ENCODE data around the gene SHD.
"Not testable (repeated sequence)": the region's sequence is repeated elsewhere in the genome, so short reads cannot be mapped to it uniquely, and the experiment has no call there.

Gene SHD

DNA sequence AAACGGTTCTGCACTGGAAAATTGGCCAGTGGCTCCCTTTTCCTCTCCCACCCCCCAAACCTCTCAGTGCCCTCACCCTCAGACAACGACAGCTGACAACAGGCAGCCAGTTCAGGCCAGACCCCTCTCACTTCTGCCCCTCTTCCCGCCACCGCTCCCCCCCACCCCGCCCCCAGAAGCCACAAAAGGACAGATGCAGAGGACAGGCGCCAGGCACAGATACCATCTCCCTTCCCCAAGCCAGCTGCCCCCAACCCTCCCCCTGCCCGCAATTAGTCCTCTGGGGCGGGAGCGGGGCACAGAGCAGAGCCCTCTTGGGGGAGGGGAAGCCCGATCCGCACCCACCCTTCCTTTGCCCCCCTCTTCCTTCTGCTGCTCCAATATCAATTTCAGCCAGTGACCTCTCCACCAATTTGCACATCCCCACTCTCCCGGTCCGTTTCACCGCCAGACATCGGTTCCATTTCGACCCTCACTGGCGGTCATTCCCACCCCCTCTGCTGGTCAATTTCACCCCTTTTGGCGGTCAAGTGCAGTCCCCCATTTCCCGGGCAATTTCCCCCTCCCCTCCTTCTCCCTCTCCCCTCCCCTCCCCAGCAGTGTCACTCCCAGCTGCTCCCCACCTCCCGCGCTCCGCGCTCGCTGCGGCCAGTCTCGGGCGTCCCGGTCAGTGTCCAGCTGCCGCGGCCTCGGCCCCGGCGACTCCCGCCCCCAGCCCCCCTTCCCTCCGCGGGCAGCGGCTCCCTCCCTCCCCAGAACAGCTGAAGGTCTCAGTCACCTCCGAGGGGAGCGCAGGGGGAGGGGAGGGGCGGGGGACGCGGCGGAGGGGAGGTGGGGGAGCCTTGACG, at the start of gene SHD:
SHD (plus strand) TSS at position 848 of the 848 bp plus-strand sequence. CDS start 798 bp downstream, outside the sequence.
- no peak for DNase-seq (ENCODE audit: low read depth in 4 of 4, low spot score in 1 of 4)

GRCh38 chr19:4230237-4230636, 48.8 kb upstream of the SHD start:
- not testable (repeated sequence) for DNase-seq (ENCODE audit: low read depth in 4 of 4, low spot score in 1 of 4)

- DNase-seq (ENCODE audit: low read depth in 4 of 4, low spot score in 1 of 4): not testable (repeated sequence)
Measured at GRCh38 chr19:4231521-4231920, 47.5 kb upstream of the SHD start.

DNA sequence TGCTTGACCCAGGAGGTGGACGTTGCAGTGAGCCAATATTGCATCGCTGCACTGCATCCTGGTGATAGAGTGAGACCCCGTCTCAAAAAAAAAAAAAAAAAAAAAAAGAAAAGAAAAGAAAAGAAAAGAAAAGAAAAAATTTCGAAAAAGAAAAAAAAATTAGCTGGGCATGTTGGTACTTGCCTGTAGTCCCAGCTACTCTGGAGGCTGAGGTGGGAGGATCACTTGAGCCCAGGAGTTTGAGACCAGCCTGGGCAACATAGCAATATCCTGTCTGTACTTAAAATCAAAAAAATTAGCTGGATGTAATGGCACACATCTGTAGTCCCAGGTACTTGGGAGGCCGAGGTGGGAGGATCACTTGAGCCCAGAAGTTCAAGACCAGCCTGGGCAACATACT, 46.9 kb upstream of the SHD start:
- DNase-seq (ENCODE audit: low read depth in 4 of 4, low spot score in 1 of 4): not testable (repeated sequence)

- no peak for DNase-seq (ENCODE audit: low read depth in 4 of 4, low spot score in 1 of 4)
Measured at GRCh38 chr19:4232614-4233281, 46.3 kb upstream of the SHD start.

DNA sequence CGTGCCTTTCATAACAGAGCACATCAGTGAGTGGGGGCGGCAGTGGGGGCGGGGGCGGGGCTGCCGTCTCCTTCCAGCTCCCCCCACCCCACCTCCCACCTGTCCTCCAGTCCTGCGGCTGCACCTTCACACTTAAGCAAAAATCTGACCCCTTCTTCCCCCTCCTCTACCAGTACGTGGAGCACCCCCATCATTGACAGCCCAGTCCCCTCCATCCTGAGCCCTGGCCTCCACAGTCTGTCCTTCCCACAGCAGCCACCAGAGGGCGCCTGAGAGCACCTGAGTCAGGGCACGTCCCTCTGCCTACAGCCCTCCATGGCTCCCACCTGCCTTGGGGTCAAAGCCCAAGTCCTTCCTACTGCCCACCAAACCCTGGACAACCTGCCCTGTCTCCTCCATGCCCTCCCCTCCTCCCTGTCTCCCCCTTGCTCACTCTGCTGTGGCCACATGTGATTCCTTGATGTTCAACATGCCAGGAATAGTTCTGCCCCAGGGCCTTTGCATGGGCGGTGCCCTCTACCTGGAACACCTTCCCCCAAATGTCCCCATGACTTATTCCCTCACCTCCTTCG, 45.7 kb upstream of the SHD start:
- DNase-seq (ENCODE audit: low read depth in 4 of 4, low spot score in 1 of 4): peak; percentile 48 to 70 (median 56)

DNA sequence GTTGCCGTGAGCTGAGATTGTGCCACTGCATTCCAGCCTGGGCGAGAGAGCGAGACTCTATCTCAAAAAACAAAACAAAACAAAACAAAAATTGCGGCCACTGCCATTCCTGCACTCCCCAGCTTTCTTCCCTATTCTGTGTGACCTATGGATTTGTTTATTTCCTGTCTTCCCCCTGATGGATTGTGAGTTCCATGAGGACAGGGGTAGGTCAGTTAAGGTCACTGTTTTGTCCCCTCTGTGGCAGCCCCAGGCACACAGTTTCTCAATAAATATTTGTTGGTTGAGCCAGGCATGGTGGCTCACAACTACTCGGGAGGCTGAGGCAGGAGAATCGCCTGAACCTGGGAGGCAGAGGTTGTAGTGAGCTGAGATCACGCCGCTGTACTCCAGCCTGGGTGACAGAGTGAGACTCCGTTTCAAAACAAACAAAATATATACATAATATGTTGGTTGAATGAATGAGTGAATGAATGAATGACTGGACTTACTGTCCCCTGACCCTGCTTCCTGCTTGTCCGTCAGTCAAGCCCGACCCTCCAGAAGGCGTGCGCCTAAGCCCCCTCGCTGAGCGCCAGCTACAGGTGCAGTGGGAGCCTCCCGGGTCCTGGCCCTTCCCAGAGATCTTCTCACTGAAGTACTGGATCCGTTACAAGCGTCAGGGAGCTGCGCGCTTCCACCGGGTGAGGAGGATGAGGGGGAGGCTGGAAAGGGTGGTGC, 44.8 kb upstream of the SHD start:
- DNase-seq (ENCODE audit: low read depth in 4 of 4, low spot score in 1 of 4): no peak

- no peak for DNase-seq (ENCODE audit: low read depth in 4 of 4, low spot score in 1 of 4)
Measured at GRCh38 chr19:4234862-4235201, 44.2 kb upstream of the SHD start.

DNA sequence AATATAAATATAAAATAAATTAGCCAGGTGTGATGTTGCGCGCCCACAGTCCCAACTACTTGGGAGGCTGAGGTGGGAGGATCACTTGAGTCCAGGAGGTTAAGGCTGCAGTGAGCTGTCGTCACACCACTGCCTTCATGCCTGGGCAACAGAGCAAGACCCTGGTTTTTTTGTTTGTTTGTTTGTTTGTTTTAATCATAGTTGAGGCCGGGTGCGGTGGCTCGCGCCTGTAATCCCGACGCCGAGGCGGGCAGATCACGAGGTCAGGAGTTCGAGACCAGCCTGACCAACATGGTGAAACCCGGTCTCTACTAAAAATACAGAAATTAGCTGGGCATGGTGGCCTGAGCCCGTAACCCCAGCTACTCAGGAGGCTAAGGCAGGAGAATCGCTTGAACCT, 41.6 kb upstream of the SHD start:
- DNase-seq (ENCODE audit: low read depth in 4 of 4, low spot score in 1 of 4): not testable (repeated sequence)

- no peak for DNase-seq (ENCODE audit: low read depth in 4 of 4, low spot score in 1 of 4)
Measured at GRCh38 chr19:4238831-4239230, 40.2 kb upstream of the SHD start.

- no peak for DNase-seq (ENCODE audit: low read depth in 4 of 4, low spot score in 1 of 4)
Measured at GRCh38 chr19:4241824-4242430, 37.1 kb upstream of the SHD start.

DNA sequence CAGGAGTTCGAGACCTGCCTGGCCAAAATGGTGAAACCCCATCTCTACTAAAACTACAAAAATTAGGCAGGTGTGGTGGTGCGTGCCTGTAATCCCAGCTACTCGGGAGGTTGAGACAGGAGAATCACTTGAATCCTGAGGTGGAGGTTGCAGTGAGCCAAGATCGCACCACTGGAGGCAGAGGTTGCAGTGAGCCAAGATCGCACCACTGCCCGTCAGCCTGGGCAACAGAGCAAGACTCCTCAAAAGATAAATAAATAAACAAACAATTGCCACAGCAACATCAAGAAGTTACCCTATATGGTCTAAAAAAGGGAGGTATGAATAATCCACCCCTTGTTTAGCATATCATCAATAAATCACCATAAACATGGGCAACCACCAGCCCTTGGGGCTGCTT, 33.1 kb upstream of the SHD start:
- DNase-seq (ENCODE audit: low read depth in 4 of 4, low spot score in 1 of 4): not testable (repeated sequence)

DNA sequence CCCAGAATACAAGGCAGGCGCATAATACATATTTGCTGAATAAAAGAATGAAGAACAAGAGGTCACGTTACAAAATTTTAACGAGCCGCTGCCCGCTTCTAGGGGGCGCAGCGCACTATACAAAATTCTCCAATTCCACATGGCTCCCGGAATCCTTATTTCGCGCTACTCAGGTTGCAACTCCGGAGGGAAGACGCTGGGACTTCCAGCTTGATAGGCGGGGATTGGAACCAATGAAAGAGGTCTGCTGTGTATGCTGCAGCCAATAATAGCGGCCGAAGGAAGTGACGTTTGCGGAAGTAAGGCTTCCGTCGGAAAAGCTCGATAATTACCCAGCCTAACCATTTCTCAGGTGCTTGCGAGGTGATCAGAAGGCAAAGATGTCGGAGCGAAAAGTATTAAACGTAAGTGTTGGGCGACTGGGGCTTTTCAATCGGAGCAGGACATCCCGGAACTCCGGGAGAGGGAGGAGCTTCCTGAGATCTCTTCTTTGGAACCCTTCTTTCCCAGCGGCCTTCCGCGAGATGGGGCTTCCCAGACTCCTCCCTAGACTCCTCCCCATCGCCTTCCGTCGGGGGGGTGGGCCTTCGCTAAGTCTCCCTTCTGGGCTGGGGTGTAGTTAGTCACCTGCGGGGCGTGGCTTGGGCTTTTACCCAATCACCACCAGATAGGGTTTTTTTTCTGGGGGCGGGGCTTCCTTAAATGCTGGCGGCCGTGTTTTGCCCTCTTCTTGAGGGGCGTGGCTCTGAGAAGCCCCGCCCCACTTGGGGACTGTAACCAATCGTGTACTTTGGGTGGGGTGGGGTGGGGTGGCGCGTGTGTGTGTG, 32.1 kb upstream of the SHD start, which contains the start of gene YJU2:
YJU2 (plus strand) TSS at position 314 of the 827 bp plus-strand sequence; CDS start at position 381, 67 bp downstream.
- peak; percentile 96 to 99 (median 98) for DNase-seq (ENCODE audit: low read depth in 4 of 4, low spot score in 1 of 4)

- DNase-seq (ENCODE audit: low read depth in 4 of 4, low spot score in 1 of 4): no peak
Measured at GRCh38 chr19:4256563-4256962, 22.5 kb upstream of the SHD start.

- DNase-seq (ENCODE audit: low read depth in 4 of 4, low spot score in 1 of 4): no peak
Measured at GRCh38 chr19:4257025-4257424, 22.0 kb upstream of the SHD start.

- DNase-seq (ENCODE audit: low read depth in 4 of 4, low spot score in 1 of 4): no peak
Measured at GRCh38 chr19:4258181-4258580, 20.9 kb upstream of the SHD start.

GRCh38 chr19:4260613-4261191, 18.4 kb upstream of the SHD start:
- no peak for DNase-seq (ENCODE audit: low read depth in 4 of 4, low spot score in 1 of 4)

DNA sequence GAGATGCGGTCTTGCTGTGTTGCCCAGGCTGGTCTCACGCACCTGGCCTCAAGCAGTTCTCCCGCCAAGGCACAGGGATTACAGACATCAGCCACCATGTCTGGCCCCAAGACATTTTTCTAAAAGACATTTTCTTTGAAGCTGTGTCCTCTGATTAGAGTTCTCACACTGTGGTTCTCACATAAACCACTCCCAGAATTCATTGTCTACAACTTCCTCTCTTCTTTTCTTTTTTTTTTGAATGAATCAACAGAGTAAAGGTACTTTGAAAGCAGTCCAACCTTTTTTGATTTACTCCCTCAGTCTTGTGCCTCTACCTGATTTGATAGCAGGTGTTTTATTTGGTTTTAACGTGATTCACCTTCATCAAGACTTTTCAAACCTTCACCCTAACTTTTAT, 14.3 kb upstream of the SHD start:
- no peak for DNase-seq (ENCODE audit: low read depth in 4 of 4, low spot score in 1 of 4)

- DNase-seq (ENCODE audit: low read depth in 4 of 4, low spot score in 1 of 4): no peak
Measured at GRCh38 chr19:4266253-4267000, 12.6 kb upstream of the SHD start.

All from stimulated activated CD4-positive, alpha-beta T cell treated with anti-CD3 and anti-CD28 coated beads, Interleukin-1b, Interleukin-23, amount 100 ng/mL, for 24 hours (primary cell).